HG03095 (cell line): Measurements from ENCODE around the gene RBM8A.

Experiments
- ATAC-seq: cut with Tn5 transposase; IDR thresholded peaks from one replicate; pipeline ENCODE4 v1.9.1; 2021; ENCODE audit warnings: moderate library complexity; ENCODE audit not compliant: unreplicated experiment

The RBM8A gene

GRCh38 chr1:145918144-145918991 lies 8.9 kb downstream of the RBM8A start, which contains the start of gene PEX11B:
Gene PEX11B (minus strand): TSS chr1:145918717. CDS start chr1:145918688, 29 bp downstream.
- peak; percentile 63 for ATAC-seq

- no peak for ATAC-seq
Observed at GRCh38 chr1:145917595-145917994, 9.7 kb downstream of the RBM8A start.

GRCh38 chr1:145916745-145917144 lies 10.5 kb downstream of the RBM8A start:
- no peak for ATAC-seq

GRCh38 chr1:145912128-145912641 lies 15.1 kb downstream of the RBM8A start:
- ATAC-seq = no peak

- no peak for ATAC-seq
Observed at GRCh38 chr1:145908653-145909052, 18.6 kb downstream of the RBM8A start.

GRCh38 chr1:145906954-145907753 lies 20.1 kb downstream of the RBM8A start:
- no peak for ATAC-seq

GRCh38 chr1:145901312-145902021 lies 25.8 kb downstream of the RBM8A start:
- no peak for ATAC-seq

GRCh38 chr1:145898756-145899155 lies 28.5 kb downstream of the RBM8A start:
- no peak for ATAC-seq

GRCh38 chr1:145897969-145898368 lies 29.3 kb downstream of the RBM8A start:
- no peak for ATAC-seq

- no peak for ATAC-seq
Observed at GRCh38 chr1:145895471-145895870, 31.8 kb downstream of the RBM8A start.

- ATAC-seq = no peak
Observed at GRCh38 chr1:145893306-145894055, 33.8 kb downstream of the RBM8A start.

- ATAC-seq = no peak
Observed at GRCh38 chr1:145892486-145893087, 34.7 kb downstream of the RBM8A start.

- ATAC-seq = no peak
Observed at GRCh38 chr1:145891587-145892485, 35.4 kb downstream of the RBM8A start.

- no peak for ATAC-seq
Observed at GRCh38 chr1:145891143-145891542, 36.1 kb downstream of the RBM8A start.

GRCh38 chr1:145889722-145890121 lies 37.6 kb downstream of the RBM8A start:
- ATAC-seq = no peak

- no peak for ATAC-seq
Observed at GRCh38 chr1:145887631-145888030, 39.7 kb downstream of the RBM8A start.

GRCh38 chr1:145886816-145887215 lies 40.5 kb downstream of the RBM8A start:
- no peak for ATAC-seq

GRCh38 chr1:145886390-145886789 lies 40.9 kb downstream of the RBM8A start:
- no peak for ATAC-seq

- ATAC-seq = peak; percentile 98
Observed at GRCh38 chr1:145885738-145886287, 41.5 kb downstream of the RBM8A start, which contains the start of gene ANKRD35. Gene ANKRD35 (minus strand): TSS chr1:145885866. CDS start chr1:145885758, 108 bp downstream.
